Thyroid gland (tissue), 4 donors: ENCODE measurements around the gene STX12. TPM values are rescaled to one million over a fixed set of nuclear protein-coding genes. Genes with fewer than 3 reads are reported as not detected.
"Not testable (repeated sequence)": the region's sequence is repeated elsewhere in the genome, so short reads cannot be mapped to it uniquely, and the experiment has no call there.

Experiments used
- DNase-seq, 2 donors: peaks; one replicate each; pipeline ENCODE4 v3.0.0-alpha.2; 2019
- H3K27ac ChIP-seq, 3 donors: fragments of 200-600 bp; sonication (generic); 1 replicate in 2 of 3; 2 replicates in 1 of 3; pipeline ENCODE4 v1.5.1; 2016 to 2019; ENCODE audit warnings: mild to moderate bottlenecking in 1 of 3, moderate library complexity in 1 of 3
- H3K27me3 ChIP-seq: fragments of 200-600 bp; sonication (generic); one replicate; pipeline ENCODE4 v1.5.1; 2019
- H3K36me3 ChIP-seq, 2 donors: fragments of 200-600 bp; sonication (generic); one replicate each; pipeline ENCODE4 v1.5.1; 2016 to 2019
- H3K4me1 ChIP-seq, 2 donors: fragments of 200-600 bp; sonication (generic); one replicate each; pipeline ENCODE4 v1.5.1; 2017 to 2019
- H3K4me3 ChIP-seq, 3 donors: fragments of 200-600 bp; sonication (generic); replicated peaks in 1 of 3; 1 replicate in 2 of 3; 2 replicates in 1 of 3; pipeline ENCODE4 v1.5.1; 2016; ENCODE audit warnings: mild to moderate bottlenecking in 1 of 3
- H3K9me3 ChIP-seq: fragments of 200-600 bp; sonication (generic); one replicate; pipeline ENCODE4 v1.5.1; 2017
- POLR2A ChIP-seq, 2 donors: fragments of 450-650 bp; IDR thresholded peaks; one replicate each; pipeline ENCODE4 v1.6.1; 2017; ENCODE audit warnings: antibody characterized with exemption in 2 of 2, mild to moderate bottlenecking in 2 of 2, moderate library complexity in 1 of 2
- WGBS, 2 donors: methylation state at CpG; one replicate each; pipeline ENCODE4 v1.1.5; 2017; 5-methylcytosine and 5-hydroxymethylcytosine counted together
- intact Hi-C: fragments of 100-400 bp; cut with DNase I; formaldehyde crosslinking; loops from one replicate; pipeline ENCODE4 v1.15.1; 2023
- total RNA-seq, 4 donors: library from RNA; depleted of rRNA; stranded (reverse); fragments of >200 nt; gene quantifications; one replicate each; pipeline ENCODE4 v1.2.3, GENCODE V29; 2016
- TF ChIP-seq, protein P1 (sequence below), 6 experiments: fragments of 200-600 bp in 3 of 6; fragments of 450-650 bp in 3 of 6; sonication (generic) in 3 of 6; IDR thresholded peaks; one replicate each; pipeline ENCODE4 v1.5.1; 2016 to 2019; ENCODE audit warnings: antibody characterized with exemption in 6 of 6, mild to moderate bottlenecking in 2 of 6, inconsistent platforms in 1 of 6, moderate library complexity in 1 of 6

Gene STX12
- total RNA-seq, 4 donors from 2014 or later, result 169 to 265 (median 221) TPM

DNA sequence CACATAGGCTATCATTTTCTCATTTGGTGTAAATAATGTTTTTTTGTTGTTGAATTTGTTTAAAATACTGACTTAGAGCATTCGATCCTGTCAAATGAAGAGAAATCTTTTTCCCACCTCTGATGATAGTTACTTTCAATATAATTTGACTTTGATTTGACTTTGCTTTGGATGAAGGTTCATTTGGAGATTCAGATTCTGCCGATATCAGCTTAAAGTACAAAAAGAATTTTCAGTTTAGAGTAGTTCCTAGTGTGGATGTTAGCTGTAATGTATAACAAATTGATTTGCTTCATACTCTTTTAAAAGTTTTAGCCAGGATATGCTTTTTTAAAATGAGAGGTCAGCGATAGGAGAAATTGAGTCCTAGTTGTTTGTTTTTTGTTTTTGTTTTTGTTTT, 9.9 kb downstream of the STX12 start:
- Histone ChIP-seq H3K4me1 (peaks cover 63 to 78% of the 10 kb centered on the region in 2 donors), H3K4me3 (no peak overlapping the region), H3K36me3 (no peaks in the 10 kb centered on the region), H3K27ac (peak overlapping the region; percentile 11 to 86 (median 77)), H3K9me3 (no peaks in the 10 kb centered on the region), H3K27me3 (no peaks in the 10 kb centered on the region)
- intact Hi-C loops, result no loop called here
- 92 to 93% methylated on average over 3 of the region's 3 CpGs for WGBS, 2 donors
- no peak for DNase-seq
- TF ChIP-seq POLR2A (IDR thresholded peaks at IDR 0.05), result no peak
- TF ChIP-seq, protein P1, sequence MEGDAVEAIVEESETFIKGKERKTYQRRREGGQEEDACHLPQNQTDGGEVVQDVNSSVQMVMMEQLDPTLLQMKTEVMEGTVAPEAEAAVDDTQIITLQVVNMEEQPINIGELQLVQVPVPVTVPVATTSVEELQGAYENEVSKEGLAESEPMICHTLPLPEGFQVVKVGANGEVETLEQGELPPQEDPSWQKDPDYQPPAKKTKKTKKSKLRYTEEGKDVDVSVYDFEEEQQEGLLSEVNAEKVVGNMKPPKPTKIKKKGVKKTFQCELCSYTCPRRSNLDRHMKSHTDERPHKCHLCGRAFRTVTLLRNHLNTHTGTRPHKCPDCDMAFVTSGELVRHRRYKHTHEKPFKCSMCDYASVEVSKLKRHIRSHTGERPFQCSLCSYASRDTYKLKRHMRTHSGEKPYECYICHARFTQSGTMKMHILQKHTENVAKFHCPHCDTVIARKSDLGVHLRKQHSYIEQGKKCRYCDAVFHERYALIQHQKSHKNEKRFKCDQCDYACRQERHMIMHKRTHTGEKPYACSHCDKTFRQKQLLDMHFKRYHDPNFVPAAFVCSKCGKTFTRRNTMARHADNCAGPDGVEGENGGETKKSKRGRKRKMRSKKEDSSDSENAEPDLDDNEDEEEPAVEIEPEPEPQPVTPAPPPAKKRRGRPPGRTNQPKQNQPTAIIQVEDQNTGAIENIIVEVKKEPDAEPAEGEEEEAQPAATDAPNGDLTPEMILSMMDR (IDR thresholded peaks at IDR 0.05), result no peak

- no peak for DNase-seq
- H3K36me3 ChIP-seq, result no peaks in the 10 kb centered on the region
- H3K9me3 ChIP-seq, result no peaks in the 10 kb centered on the region
- no peak for TF ChIP-seq POLR2A (IDR thresholded peaks at IDR 0.05)
- TF ChIP-seq, protein P1 (IDR thresholded peaks at IDR 0.05), result no peak
- peak overlapping the region; percentile 30 to 86 (median 77) for H3K27ac ChIP-seq
- H3K27me3 ChIP-seq, result no peaks in the 10 kb centered on the region
- H3K4me1 ChIP-seq, result peaks cover 64 to 80% of the 10 kb centered on the region in 2 donors
- 100% methylated on average over 1 of the region's 1 CpG for WGBS, 2 donors
- intact Hi-C loops, result no loop called here
- H3K4me3 ChIP-seq, result no peak overlapping the region
These were observed 11.7 kb downstream of the STX12 start for GRCh38 chr1:27784700-27785099.

GRCh38 chr1:27785781-27786455, 12.9 kb downstream of the STX12 start:
- H3K27ac ChIP-seq, result peak overlapping the region; percentile 30 to 86 (median 77)
- no peak overlapping the region for H3K4me3 ChIP-seq
- DNase-seq, result peak; percentile 41 to 46
- intact Hi-C loops, result no loop called here
- peaks cover 68 to 76% of the 10 kb centered on the region in 2 donors for H3K4me1 ChIP-seq
- no peaks in the 10 kb centered on the region for H3K27me3 ChIP-seq
- TF ChIP-seq POLR2A (IDR thresholded peaks at IDR 0.05), result peak in 1 of 2 donors; percentile 43
- TF ChIP-seq, protein P1 (IDR thresholded peaks at IDR 0.05), result no peak
- H3K36me3 ChIP-seq, result peaks cover 9 to 10% of the 10 kb centered on the region in 2 donors
- no peaks in the 10 kb centered on the region for H3K9me3 ChIP-seq

DNA sequence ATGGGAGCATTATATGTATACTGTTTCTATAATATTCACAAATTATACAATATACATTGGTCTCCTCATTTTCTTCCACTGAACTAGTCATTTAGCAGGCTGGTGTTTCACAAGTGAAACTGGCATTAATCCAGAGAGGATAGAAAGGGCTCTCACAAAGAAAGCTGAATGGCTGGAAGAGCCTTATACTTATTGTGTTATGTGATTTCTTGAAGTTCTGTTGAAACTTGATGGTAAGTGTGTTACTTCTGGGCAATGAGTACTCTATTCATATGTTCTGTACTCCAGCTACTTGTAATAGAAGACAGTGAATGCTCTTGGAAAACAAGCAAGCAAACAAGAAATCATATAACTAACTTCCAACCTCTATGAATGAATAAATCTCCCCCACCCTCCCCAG, 14.9 kb downstream of the STX12 start:
- Histone ChIP-seq H3K36me3 (peaks cover 17% of the 10 kb centered on the region in 2 donors), H3K4me1 (peaks cover 65 to 79% of the 10 kb centered on the region in 2 donors), H3K27ac (peak overlapping the region; percentile 30 to 86 (median 77)), H3K4me3 (no peak overlapping the region), H3K27me3 (no peaks in the 10 kb centered on the region), H3K9me3 (no peaks in the 10 kb centered on the region)
- DNase-seq, result no peak
- TF ChIP-seq POLR2A (IDR thresholded peaks at IDR 0.05), result no peak
- TF ChIP-seq, protein P1 (IDR thresholded peaks at IDR 0.05), result no peak
- intact Hi-C loops, result no loop called here

DNA sequence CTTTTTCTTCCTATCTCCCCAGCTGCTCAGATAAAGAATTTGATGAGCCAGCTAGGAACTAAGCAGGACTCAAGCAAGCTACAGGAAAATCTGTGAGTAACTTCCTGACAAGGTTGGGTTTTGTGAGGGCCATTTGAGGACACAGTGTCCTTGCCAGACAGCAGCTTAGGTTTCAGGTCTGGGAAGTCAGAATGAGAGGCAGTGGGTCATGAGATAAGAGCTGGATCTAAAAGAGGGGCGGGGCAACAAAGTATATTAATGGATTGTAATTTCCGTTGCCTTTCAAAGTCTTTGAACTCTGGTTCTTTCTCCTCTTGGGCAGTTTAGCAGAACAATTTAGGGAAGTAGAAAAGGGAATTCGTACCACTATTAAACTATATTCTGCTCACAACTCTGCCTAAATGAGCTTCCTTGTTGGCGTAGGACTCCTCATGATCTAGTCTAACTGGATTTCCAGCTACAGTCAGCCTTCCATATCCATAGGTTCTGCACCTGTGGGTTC, 16.6 kb downstream of the STX12 start:
- Histone ChIP-seq H3K36me3 (peaks cover 28 to 33% of the 10 kb centered on the region in 2 donors), H3K27me3 (no peaks in the 10 kb centered on the region), H3K4me3 (no peak overlapping the region), H3K4me1 (peaks cover 51 to 73% of the 10 kb centered on the region in 2 donors), H3K9me3 (no peaks in the 10 kb centered on the region), H3K27ac (peak overlapping the region; percentile 69 to 86 (median 77))
- peak; percentile 76 to 77 for DNase-seq
- peak in 1 of 2 donors; percentile 50 for TF ChIP-seq POLR2A (IDR thresholded peaks at IDR 0.05)
- TF ChIP-seq, protein P1 (IDR thresholded peaks at IDR 0.05), result no peak
- 66% methylated on average over 4 of the region's 4 CpGs for WGBS, 2 donors
- intact Hi-C loops, result no loop called here

GRCh38 chr1:27790270-27790669, 17.3 kb downstream of the STX12 start:
- DNase-seq, intact Hi-C loops, H3K9me3 ChIP-seq, H3K4me3 ChIP-seq, H3K27me3 ChIP-seq: not testable (repeated sequence)
- Histone ChIP-seq H3K36me3 (peaks cover 32 to 38% of the 10 kb centered on the region in 2 donors), H3K27ac (peak overlapping the region; percentile 69 to 86 (median 77)), H3K4me1 (peaks cover 44 to 67% of the 10 kb centered on the region in 2 donors)
- 98 to 100% methylated on average over 2 to 3 of the region's 3 CpGs for WGBS, 2 donors
